K562 (cell line): Measurements from ENCODE around the gene MAP3K6. TPM values are rescaled to one million over a fixed set of nuclear protein-coding genes. Genes with fewer than 3 reads are reported as not detected.

Experiments used
- ATF6 ChIP-seq: sonication (generic); formaldehyde crosslinking; IDR thresholded peaks from 2 replicates; pipeline ENCODE4 v1.4.0; 2020; ENCODE audit warnings: mild to moderate bottlenecking, missing genetic modification reagents
- CBFA2T2 ChIP-seq: fragments of 450-650 bp; conservative IDR thresholded peaks from 2 replicates; pipeline ENCODE4 v1.6.1; 2017; ENCODE audit warnings: mild to moderate bottlenecking
- DLX4 ChIP-seq: fragments of 250-450 bp; sonication (Bioruptor Pico); IDR thresholded peaks from 2 replicates; pipeline ENCODE4 v1.6.1; 2021; ENCODE audit warnings: mild to moderate bottlenecking
- FOXA1 ChIP-seq: fragments of 450-650 bp; IDR thresholded peaks from 2 replicates; pipeline ENCODE4 v1.6.1; 2016; ENCODE audit warnings: mild to moderate bottlenecking, borderline replicate concordance
- HMG20A ChIP-seq: fragments of 450-650 bp; formaldehyde crosslinking; conservative IDR thresholded peaks from 2 replicates; pipeline ENCODE4 v1.4.0; 2020; ENCODE audit warnings: mild to moderate bottlenecking, mixed read lengths
- KDM4B ChIP-seq, 2 experiments: fragments of 450-650 bp in 1 of 2; sonication (generic) in 1 of 2; IDR thresholded peaks; 2 replicates each; pipeline ENCODE4 v1.6.1; 2016 to 2017; ENCODE audit warnings: borderline replicate concordance in 2 of 2, antibody characterized with exemption in 1 of 2, low read depth in 1 of 2, mild to moderate bottlenecking in 1 of 2
- RBFOX2 ChIP-seq: fragments of 200-400 bp; formaldehyde crosslinking; IDR thresholded peaks from 2 replicates; pipeline ENCODE4 v1.6.1; 2017; ENCODE audit warnings: low read depth, mild to moderate bottlenecking, low read length, moderate library complexity
- RBM15 ChIP-seq: fragments of 200-400 bp; formaldehyde crosslinking; IDR thresholded peaks from 2 replicates; pipeline ENCODE4 v1.6.1; 2018; ENCODE audit warnings: mild to moderate bottlenecking, low read length, moderate library complexity; ENCODE audit not compliant: insufficient read depth
- SMARCA5 ChIP-seq: fragments of 450-650 bp; IDR thresholded peaks from 2 replicates; pipeline ENCODE4 v1.6.1; 2016
- SMC3 ChIP-seq: conservative IDR thresholded peaks from 2 replicates; pipeline ENCODE4 v1.6.1; 2011; ENCODE audit warnings: low read depth, low read length, improper control_type of control experiment; ENCODE audit not compliant: insufficient read depth
- TFE3 ChIP-seq: fragments of 450-650 bp; formaldehyde crosslinking; IDR thresholded peaks from 2 replicates; pipeline ENCODE4 v1.4.0; 2020; ENCODE audit warnings: mild to moderate bottlenecking, mixed read lengths
- XRCC3 ChIP-seq: fragments of 450-650 bp; IDR thresholded peaks from 2 replicates; pipeline ENCODE4 v1.6.1; 2017; ENCODE audit warnings: mild to moderate bottlenecking, moderate library complexity
- ZBTB33 ChIP-seq: sonication (generic); formaldehyde crosslinking; IDR thresholded peaks from 2 replicates; pipeline ENCODE4 v1.8.1; 2023; ENCODE audit warnings: mild to moderate bottlenecking, missing genetic modification reagents
- ZC3H4 ChIP-seq: sonication (generic); formaldehyde crosslinking; IDR thresholded peaks from 2 replicates; pipeline ENCODE4 v1.9.0; 2021; ENCODE audit warnings: missing genetic modification reagents, borderline replicate concordance
- ZNF253 ChIP-seq: fragments of 250-450 bp; sonication (Bioruptor Pico); conservative IDR thresholded peaks from 2 replicates; pipeline ENCODE4 v1.6.1; 2021; ENCODE audit warnings: mild to moderate bottlenecking
- ZNF408 ChIP-seq: fragments of 250-450 bp; sonication (Bioruptor Pico); IDR thresholded peaks from 2 replicates; pipeline ENCODE4 v1.4.0; 2020; ENCODE audit warnings: low read depth, mild to moderate bottlenecking, moderate library complexity
- ZNF507 ChIP-seq: conservative IDR thresholded peaks from 2 replicates; pipeline ENCODE4 v1.6.1; 2017; ENCODE audit warnings: missing genetic modification characterization, missing compliant biosample characterization
- ZNF699 ChIP-seq: fragments of 250-450 bp; sonication (Bioruptor Pico); IDR thresholded peaks from 2 replicates; pipeline ENCODE4 v1.8.0; 2021; ENCODE audit warnings: mild to moderate bottlenecking, moderate library complexity; ENCODE audit not compliant: insufficient replicate concordance
- ZNF830 ChIP-seq: fragments of 250-450 bp; sonication (Bioruptor Pico); IDR thresholded peaks from 2 replicates; pipeline ENCODE4 v1.5.0; 2021; ENCODE audit warnings: mild to moderate bottlenecking
- polyA plus RNA-seq, 8 experiments: library from polyadenylated mRNA; depleted of rRNA in 4 of 8; stranded (reverse) in 5 of 8; unstranded in 3 of 8; fragments of >200 nt; fragmentation: Nextera tagmentation in 2 of 8; fragmentation: Illumina TruSeq in 1 of 8; extraction: Ambion mirVana in 2 of 8; extraction: Trizol in 1 of 8; gene quantifications; 2 replicates each; pipeline versions ENCODE4 v1.2.1 to v1.2.3, GENCODE V29; 2011 to 2014; ENCODE audit warnings: inconsistent platforms in 1 of 8, missing spikeins in 1 of 8
- total RNA-seq, 7 experiments: library from RNA; depleted of rRNA in 6 of 7; stranded (reverse); fragments of >200 nt in 6 of 7; fragmentation: Illumina TruSeq in 2 of 7; extraction: Trizol in 2 of 7; gene quantifications; 2 replicates each; pipeline versions ENCODE4 v1.2.1 to v1.2.3, GENCODE V29; 2011 to 2021; ENCODE audit warnings: low replicate concordance in 1 of 7

MAP3K6 gene
- total and polyA plus RNA-seq, 9 of the 15 experiments (the other 6 are each of a cell fraction or from before 2014, with no cell fraction given) = 0.99 to 21.9 (median 7.0) TPM

GRCh38 chr1:27332536-27333281, 34.1 kb downstream of the MAP3K6 start (continued):
- no peak for TF ChIP-seq ATF6 (CRISPR knock-in tag)
- 0 out of 2 replicates have a peak, but pooled peaks have one; percentile 28 for TF ChIP-seq RBFOX2
- TF ChIP-seq XRCC3 = no peak
- no peak for TF ChIP-seq ZNF408
- no peak for TF ChIP-seq ZNF253 (CRISPR knock-in tag)
- no peak for TF ChIP-seq DLX4 (CRISPR knock-in tag)
- no peak for TF ChIP-seq CBFA2T2
- TF ChIP-seq ZC3H4 (CRISPR knock-in tag) = no peak
- no peak for TF ChIP-seq ZNF507 (tag)
- TF ChIP-seq TFE3 (CRISPR knock-in tag) = no peak
- no peak for TF ChIP-seq FOXA1
- TF ChIP-seq KDM4B (IDR thresholded peaks at IDR 0.05; ENCODE audit: borderline replicate concordance in 2 of 2, low read depth in 1 of 2) = no peak
- TF ChIP-seq SMC3 = peak; percentile 76
- TF ChIP-seq RBM15 = no peak
- TF ChIP-seq SMARCA5 = no peak
- no peak for TF ChIP-seq HMG20A (CRISPR knock-in tag)
- TF ChIP-seq ZNF699 (CRISPR knock-in tag) = no peak
- no peak for TF ChIP-seq ZNF830 (CRISPR knock-in tag)
- no peak for TF ChIP-seq ZBTB33 (CRISPR knock-in tag)
